Lower leg skin (tissue), 3 donors: ENCODE results near the gene MECR.

Source experiments
- POLR2A ChIP-seq, 2 donors: fragments of 450-650 bp; IDR thresholded peaks; one replicate each; pipeline ENCODE4 v1.6.1; 2016 to 2017; ENCODE audit warnings: antibody characterized with exemption in 2 of 2, mild to moderate bottlenecking in 1 of 2, moderate library complexity in 1 of 2
- TF ChIP-seq, protein P1 (sequence below), 3 donors: fragments of 450-650 bp; IDR thresholded peaks; one replicate each; pipeline ENCODE4 v1.5.1; 2016; ENCODE audit warnings: antibody characterized with exemption in 3 of 3, mild to moderate bottlenecking in 3 of 3, moderate library complexity in 2 of 3

DNA sequence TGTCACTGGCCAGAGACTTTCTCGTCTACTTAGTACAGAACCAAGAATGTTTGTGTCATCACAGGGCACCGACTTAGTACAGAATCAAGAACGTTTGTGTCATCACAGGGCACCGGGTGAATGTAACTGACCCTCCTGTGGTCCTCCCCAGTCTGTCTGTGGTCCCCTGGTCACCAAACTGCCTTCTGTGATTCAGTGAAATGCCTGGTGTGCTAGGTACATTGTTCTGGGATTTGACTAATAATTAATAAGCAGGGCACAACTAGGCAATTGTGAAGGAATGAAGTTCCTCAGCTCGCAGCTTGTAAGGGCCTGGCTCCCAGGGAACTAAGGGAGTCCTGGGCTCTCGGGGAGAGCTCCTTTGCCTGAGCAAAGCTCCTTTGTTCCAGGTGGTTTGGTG, 7.2 kb downstream of the MECR start:
- TF ChIP-seq, protein P1, sequence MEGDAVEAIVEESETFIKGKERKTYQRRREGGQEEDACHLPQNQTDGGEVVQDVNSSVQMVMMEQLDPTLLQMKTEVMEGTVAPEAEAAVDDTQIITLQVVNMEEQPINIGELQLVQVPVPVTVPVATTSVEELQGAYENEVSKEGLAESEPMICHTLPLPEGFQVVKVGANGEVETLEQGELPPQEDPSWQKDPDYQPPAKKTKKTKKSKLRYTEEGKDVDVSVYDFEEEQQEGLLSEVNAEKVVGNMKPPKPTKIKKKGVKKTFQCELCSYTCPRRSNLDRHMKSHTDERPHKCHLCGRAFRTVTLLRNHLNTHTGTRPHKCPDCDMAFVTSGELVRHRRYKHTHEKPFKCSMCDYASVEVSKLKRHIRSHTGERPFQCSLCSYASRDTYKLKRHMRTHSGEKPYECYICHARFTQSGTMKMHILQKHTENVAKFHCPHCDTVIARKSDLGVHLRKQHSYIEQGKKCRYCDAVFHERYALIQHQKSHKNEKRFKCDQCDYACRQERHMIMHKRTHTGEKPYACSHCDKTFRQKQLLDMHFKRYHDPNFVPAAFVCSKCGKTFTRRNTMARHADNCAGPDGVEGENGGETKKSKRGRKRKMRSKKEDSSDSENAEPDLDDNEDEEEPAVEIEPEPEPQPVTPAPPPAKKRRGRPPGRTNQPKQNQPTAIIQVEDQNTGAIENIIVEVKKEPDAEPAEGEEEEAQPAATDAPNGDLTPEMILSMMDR (IDR thresholded peaks at IDR 0.05): no peak
- TF ChIP-seq POLR2A (IDR thresholded peaks at IDR 0.05): no peak
